ENCODE measurements around the gene ACTN4. TPM values are rescaled to one million over a fixed set of nuclear protein-coding genes. Genes with fewer than 3 reads are reported as not detected.

ACTN4 gene
- total and polyA plus RNA-seq, 2 experiments from 2014 or later: 68.9 to 427 TPM

- TF ChIP-seq JUNB (IDR thresholded peaks at IDR 0.05; ENCODE audit: unreplicated experiment): no peak
- TF ChIP-seq ETS1 (IDR thresholded peaks at IDR 0.05): no peak
- no peak for TF ChIP-seq NANOG (IDR thresholded peaks at IDR 0.05; ENCODE audit: borderline replicate concordance)
Observed at GRCh38 chr19:38697641-38698071, 50.2 kb downstream of the ACTN4 start (continued).

GRCh38 chr19:38698225-38699026 is 51.0 kb downstream of the ACTN4 start:
- no peaks in the 10 kb centered on the region for H3K9me3 Mint-ChIP-seq
- H2AFZ ChIP-seq: no peak overlapping the region
- peaks cover 57% of the 10 kb centered on the region for H3K4me1 Mint-ChIP-seq
- H3K27me3 Mint-ChIP-seq (ENCODE audit: insufficient read depth, low read depth, poor library complexity): peaks cover 23% of the 10 kb centered on the region
- H3K4me3 ChIP-seq: no peak overlapping the region
- H3K9me2 ChIP-seq (ENCODE audit: insufficient read depth): no peaks in the 10 kb centered on the region
- H3K4me3 Mint-ChIP-seq: no peak overlapping the region
- H4K20me1 ChIP-seq (replicated peaks; ENCODE audit: insufficient read depth): peaks cover 30% of the 10 kb centered on the region
- ATAC-seq (peak; percentile 24), DNase-seq (ENCODE audit: low spot score) (no peak)
- peaks cover 8% of the 10 kb centered on the region; the same call in 1 of the 2 replicates for H3K36me3 ChIP-seq (ENCODE audit: insufficient read depth)
- H3K4me1 ChIP-seq (ENCODE audit: insufficient read depth): peaks cover 25% of the 10 kb centered on the region
- H3K36me3 Mint-ChIP-seq (ENCODE audit: low read depth): peaks cover 54% of the 10 kb centered on the region
- no peak for TF ChIP-seq STAT1 (IDR thresholded peaks at IDR 0.05; ENCODE audit: unreplicated experiment)
- TF ChIP-seq POLR2AphosphoS5 (IDR thresholded peaks at IDR 0.05; ENCODE audit: low read depth): 0 out of 2 replicates have a peak, but pooled peaks have one; percentile 18
- peak in 1 of 2 experiments; percentile 50; a peak in 2 of 4 replicates for TF ChIP-seq CTCF (conservative IDR thresholded peaks at IDR 0.05; ENCODE audit: low read depth in 2 of 2)
- no peak for TF ChIP-seq ZNF462 (CRISPR knock-in tag; IDR thresholded peaks at IDR 0.05)
- H3K4me2 ChIP-seq: 0 out of 2 replicates have a peak overlapping the region, but pooled peaks have one; percentile 26
- peak overlapping the region; percentile 76 for H3K27ac ChIP-seq (ENCODE audit: low read depth)
- H3F3A ChIP-seq (replicated peaks; ENCODE audit: low read depth): 0 out of 2 replicates have a peak, but pooled peaks cover 9% of the 10 kb centered on the region
- peaks cover 72% of the 10 kb centered on the region for H3K79me2 ChIP-seq (replicated peaks; ENCODE audit: insufficient read depth)
- peak overlapping the region; percentile 81 for H3K27ac Mint-ChIP-seq
- H3K27me3 ChIP-seq (ENCODE audit: insufficient read depth): no peaks in the 10 kb centered on the region

Measured in GM23338 (cell line).